ENCODE measurements around the gene VIPR1. TPM values are rescaled to one million over a fixed set of nuclear protein-coding genes. Genes with fewer than 3 reads are reported as not detected.

VIPR1 gene
- total and polyA plus RNA-seq, 4 donors: 3.2 to 14.0 (median 9.6) TPM

DNA sequence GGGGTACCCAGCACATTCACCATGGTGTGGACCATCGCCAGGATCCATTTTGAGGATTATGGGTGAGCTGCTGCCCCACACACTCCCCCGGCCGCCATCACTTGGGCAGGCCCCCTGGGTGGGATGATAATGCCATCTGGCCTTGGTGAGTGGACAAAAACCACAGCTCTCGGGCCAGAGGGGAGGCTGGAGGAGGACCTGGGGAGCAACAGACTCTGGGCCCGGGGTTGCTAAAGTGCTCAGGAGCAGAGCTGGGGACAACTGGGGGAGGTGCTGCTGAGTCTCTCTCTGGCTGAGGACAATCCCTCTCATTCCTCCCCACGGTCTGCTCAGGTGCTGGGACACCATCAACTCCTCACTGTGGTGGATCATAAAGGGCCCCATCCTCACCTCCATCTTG, 29.0 kb downstream of the VIPR1 start:
- intact Hi-C loops (cut with DNase I): no loop called here
- WGBS, 2 donors: 94 to 97% methylated on average over 6 of the region's 6 CpGs
- no peak for DNase-seq

DNA sequence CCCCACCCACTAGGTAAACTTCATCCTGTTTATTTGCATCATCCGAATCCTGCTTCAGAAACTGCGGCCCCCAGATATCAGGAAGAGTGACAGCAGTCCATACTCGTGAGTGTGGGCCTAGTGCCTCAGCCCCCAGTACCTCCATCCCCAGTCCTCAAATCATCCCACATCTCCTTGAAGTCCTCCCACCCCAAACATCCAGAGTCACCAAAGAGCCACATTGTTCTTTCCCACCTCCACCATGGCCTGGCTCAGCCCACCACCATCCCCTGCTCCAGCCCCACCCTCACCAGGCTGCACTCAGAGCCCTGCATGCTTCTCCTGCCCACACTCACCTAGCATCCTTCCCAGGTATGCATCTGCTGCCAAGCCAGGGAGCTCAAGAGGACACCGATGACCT, 29.8 kb downstream of the VIPR1 start:
- no peak overlapping the region for H3K4me3 ChIP-seq (ENCODE audit: low read length in 2 of 2)
- intact Hi-C loops (cut with DNase I): no loop called here
- no peaks in the 10 kb centered on the region for H3K36me3 ChIP-seq (ENCODE audit: control insufficient read depth in 1 of 2, insufficient read depth in 2 of 2, low read length in 1 of 2)
- H3K4me1 ChIP-seq (ENCODE audit: control insufficient read depth in 1 of 2, insufficient read depth in 2 of 2, low read length in 2 of 2): no peaks in the 10 kb centered on the region
- no peaks in the 10 kb centered on the region for H3K27me3 ChIP-seq (ENCODE audit: control insufficient read depth in 1 of 2, insufficient read depth in 2 of 2, low read length in 1 of 2)
- no peak for DNase-seq
- 97 to 98% methylated on average over 4 of the region's 4 CpGs for WGBS, 2 donors
- no peak for ATAC-seq (ENCODE audit: low FRiP score)
- no peaks in the 10 kb centered on the region for H3K9me3 ChIP-seq (ENCODE audit: control insufficient read depth, low read length)
- H3K27ac ChIP-seq (ENCODE audit: low read depth in 1 of 2, low read length in 2 of 2): no peak overlapping the region

More for the DNA sequence above, 29.0 kb downstream of the VIPR1 start:
- H3K27me3 ChIP-seq (ENCODE audit: control insufficient read depth in 1 of 2, insufficient read depth in 2 of 2, low read length in 1 of 2): no peaks in the 10 kb centered on the region
- H3K4me3 ChIP-seq (ENCODE audit: low read length in 2 of 2): no peak overlapping the region
- no peaks in the 10 kb centered on the region for H3K9me3 ChIP-seq (ENCODE audit: control insufficient read depth, low read length)
- no peak for ATAC-seq (ENCODE audit: low FRiP score)
- H3K27ac ChIP-seq (ENCODE audit: low read depth in 1 of 2, low read length in 2 of 2): no peak overlapping the region
- no peaks in the 10 kb centered on the region for H3K4me1 ChIP-seq (ENCODE audit: control insufficient read depth in 1 of 2, insufficient read depth in 2 of 2, low read length in 2 of 2)
- no peaks in the 10 kb centered on the region for H3K36me3 ChIP-seq (ENCODE audit: control insufficient read depth in 1 of 2, insufficient read depth in 2 of 2, low read length in 1 of 2)

GRCh38 chr3:42533161-42533897, 30.9 kb downstream of the VIPR1 start:
- DNase-seq (no peak), ATAC-seq (ENCODE audit: low FRiP score) (no peak)
- WGBS, 2 donors: 83 to 84% methylated on average over 7 of the region's 7 CpGs
- H3K27me3 ChIP-seq (ENCODE audit: control insufficient read depth in 1 of 2, insufficient read depth in 2 of 2, low read length in 1 of 2): no peaks in the 10 kb centered on the region
- intact Hi-C loops (cut with DNase I): no loop called here
- H3K27ac ChIP-seq (ENCODE audit: low read depth in 1 of 2, low read length in 2 of 2): no peak overlapping the region
- H3K9me3 ChIP-seq (ENCODE audit: control insufficient read depth, low read length): no peaks in the 10 kb centered on the region
- H3K4me1 ChIP-seq (ENCODE audit: control insufficient read depth in 1 of 2, insufficient read depth in 2 of 2, low read length in 2 of 2): no peaks in the 10 kb centered on the region
- no peaks in the 10 kb centered on the region for H3K36me3 ChIP-seq (ENCODE audit: control insufficient read depth in 1 of 2, insufficient read depth in 2 of 2, low read length in 1 of 2)
- no peak overlapping the region for H3K4me3 ChIP-seq (ENCODE audit: low read length in 2 of 2)

GRCh38 chr3:42535981-42536784, 33.7 kb downstream of the VIPR1 start:
- intact Hi-C loops (cut with DNase I): no loop called here
- H3K4me3 ChIP-seq (ENCODE audit: low read length in 2 of 2): no peak overlapping the region

DNA sequence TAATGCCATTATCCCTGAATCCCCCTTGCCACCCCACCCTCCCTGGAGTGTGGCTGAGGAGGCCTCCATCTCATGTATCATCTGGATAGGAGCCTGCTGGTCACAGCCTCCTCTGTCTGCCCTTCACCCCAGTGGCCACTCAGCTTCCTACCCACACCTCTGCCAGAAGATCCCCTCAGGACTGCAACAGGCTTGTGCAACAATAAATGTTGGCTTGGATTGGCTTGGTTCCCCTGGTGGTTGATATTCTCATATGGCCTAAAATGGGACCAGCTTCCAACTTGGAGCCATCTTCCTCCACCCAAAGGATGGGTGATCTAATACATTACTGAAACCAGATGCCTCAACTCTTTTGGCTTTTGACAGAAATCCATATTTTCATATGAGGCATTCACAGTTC, 34.9 kb downstream of the VIPR1 start:
- Histone ChIP-seq H3K36me3 (ENCODE audit: control insufficient read depth in 1 of 2, insufficient read depth in 2 of 2, low read length in 1 of 2) (no peaks in the 10 kb centered on the region), H3K4me3 (ENCODE audit: low read length in 2 of 2) (no peak overlapping the region), H3K27me3 (ENCODE audit: control insufficient read depth in 1 of 2, insufficient read depth in 2 of 2, low read length in 1 of 2) (no peaks in the 10 kb centered on the region), H3K27ac (ENCODE audit: low read depth in 1 of 2, low read length in 2 of 2) (no peak overlapping the region), H3K4me1 (ENCODE audit: control insufficient read depth in 1 of 2, insufficient read depth in 2 of 2, low read length in 2 of 2) (no peaks in the 10 kb centered on the region), H3K9me3 (ENCODE audit: control insufficient read depth, low read length) (no peaks in the 10 kb centered on the region)
- intact Hi-C loops (cut with DNase I): no loop called here
- DNase-seq: no peak
- no peak for ATAC-seq (ENCODE audit: low FRiP score)

More at GRCh38 chr3:42535981-42536784, 33.7 kb downstream of the VIPR1 start:
- Histone ChIP-seq H3K4me1 (ENCODE audit: control insufficient read depth in 1 of 2, insufficient read depth in 2 of 2, low read length in 2 of 2) (no peaks in the 10 kb centered on the region), H3K27me3 (ENCODE audit: control insufficient read depth in 1 of 2, insufficient read depth in 2 of 2, low read length in 1 of 2) (no peaks in the 10 kb centered on the region), H3K27ac (ENCODE audit: low read depth in 1 of 2, low read length in 2 of 2) (no peak overlapping the region), H3K9me3 (ENCODE audit: control insufficient read depth, low read length) (no peaks in the 10 kb centered on the region), H3K36me3 (ENCODE audit: control insufficient read depth in 1 of 2, insufficient read depth in 2 of 2, low read length in 1 of 2) (no peaks in the 10 kb centered on the region)
- DNase-seq (no peak), ATAC-seq (ENCODE audit: low FRiP score) (no peak)
- 90 to 91% methylated on average over 35 of the region's 35 CpGs for WGBS, 2 donors

- H3K36me3 ChIP-seq (ENCODE audit: control insufficient read depth in 1 of 2, insufficient read depth in 2 of 2, low read length in 1 of 2): no peaks in the 10 kb centered on the region
- no peak overlapping the region for H3K4me3 ChIP-seq (ENCODE audit: low read length in 2 of 2)
- no peaks in the 10 kb centered on the region for H3K27me3 ChIP-seq (ENCODE audit: control insufficient read depth in 1 of 2, insufficient read depth in 2 of 2, low read length in 1 of 2)
- WGBS, 2 donors: 76 to 78% methylated on average over 13 to 14 of the region's 14 CpGs
- ATAC-seq (ENCODE audit: low FRiP score): peak; percentile 9
- intact Hi-C loops (cut with DNase I): loop anchor here in 1 of 2 donors (10.0 kb wide), 1 partner anchor 315 kb away; no protein-coding TSS in a partner anchor
- no peaks in the 10 kb centered on the region for H3K4me1 ChIP-seq (ENCODE audit: control insufficient read depth in 1 of 2, insufficient read depth in 2 of 2, low read length in 2 of 2)
- DNase-seq: no peak
- H3K9me3 ChIP-seq (ENCODE audit: control insufficient read depth, low read length): no peaks in the 10 kb centered on the region
- no peak overlapping the region for H3K27ac ChIP-seq (ENCODE audit: low read depth in 1 of 2, low read length in 2 of 2)
These were observed 37.6 kb downstream of the VIPR1 start for GRCh38 chr3:42539871-42540714.

GRCh38 chr3:42541079-42541478, 38.6 kb downstream of the VIPR1 start:
- 42 to 47% methylated on average over 3 of the region's 3 CpGs for WGBS, 2 donors
- Histone ChIP-seq H3K4me3 (ENCODE audit: low read length in 2 of 2) (no peak overlapping the region), H3K4me1 (ENCODE audit: control insufficient read depth in 1 of 2, insufficient read depth in 2 of 2, low read length in 2 of 2) (no peaks in the 10 kb centered on the region), H3K27ac (ENCODE audit: low read depth in 1 of 2, low read length in 2 of 2) (no peak overlapping the region), H3K9me3 (ENCODE audit: control insufficient read depth, low read length) (no peaks in the 10 kb centered on the region), H3K36me3 (ENCODE audit: control insufficient read depth in 1 of 2, insufficient read depth in 2 of 2, low read length in 1 of 2) (no peaks in the 10 kb centered on the region), H3K27me3 (ENCODE audit: control insufficient read depth in 1 of 2, insufficient read depth in 2 of 2, low read length in 1 of 2) (no peaks in the 10 kb centered on the region)
- intact Hi-C loops (cut with DNase I): loop anchor here in 1 of 2 donors (10.0 kb wide), 1 partner anchor 316 kb away; no protein-coding TSS in a partner anchor
- DNase-seq (no peak), ATAC-seq (ENCODE audit: low FRiP score) (no peak)

- Histone ChIP-seq H3K4me1 (ENCODE audit: control insufficient read depth in 1 of 2, insufficient read depth in 2 of 2, low read length in 2 of 2) (peaks cover 0 to 3% of the 10 kb centered on the region in 2 donors), H3K9me3 (ENCODE audit: control insufficient read depth, low read length) (no peaks in the 10 kb centered on the region), H3K4me3 (ENCODE audit: low read length in 2 of 2) (no peak overlapping the region), H3K36me3 (ENCODE audit: control insufficient read depth in 1 of 2, insufficient read depth in 2 of 2, low read length in 1 of 2) (no peaks in the 10 kb centered on the region), H3K27me3 (ENCODE audit: control insufficient read depth in 1 of 2, insufficient read depth in 2 of 2, low read length in 1 of 2) (no peaks in the 10 kb centered on the region), H3K27ac (ENCODE audit: low read depth in 1 of 2, low read length in 2 of 2) (peak overlapping the region; percentile 10 to 61)
- intact Hi-C loops (cut with DNase I): loop anchor here (5.0 to 10.0 kb wide), 4 partner anchors 42 to 320 kb away; partner anchors contain the start of gene VIPR1 (in 1 of the 2)
- ATAC-seq (ENCODE audit: low FRiP score): peak; percentile 58
- DNase-seq: no peak
- 3 to 4% methylated on average over 12 of the region's 12 CpGs for WGBS, 2 donors
These were observed 42.2 kb downstream of the VIPR1 start for GRCh38 chr3:42544492-42545283.
